HG02884 (cell line): ENCODE data around the gene PLD3.
A peak's percentile ranks its signal among the peaks of the same experiment; 100 is the strongest.
"Not testable (repeated sequence)": the region's sequence is repeated elsewhere in the genome, so short reads cannot be mapped to it uniquely, and the experiment has no call there.

ENCODE experiments used
- ATAC-seq: cut with Tn5 transposase; IDR thresholded peaks from one replicate; pipeline ENCODE4 v1.9.1; 2021; ENCODE audit warnings: mild to moderate bottlenecking, moderate library complexity; ENCODE audit not compliant: unreplicated experiment

Gene PLD3

DNA sequence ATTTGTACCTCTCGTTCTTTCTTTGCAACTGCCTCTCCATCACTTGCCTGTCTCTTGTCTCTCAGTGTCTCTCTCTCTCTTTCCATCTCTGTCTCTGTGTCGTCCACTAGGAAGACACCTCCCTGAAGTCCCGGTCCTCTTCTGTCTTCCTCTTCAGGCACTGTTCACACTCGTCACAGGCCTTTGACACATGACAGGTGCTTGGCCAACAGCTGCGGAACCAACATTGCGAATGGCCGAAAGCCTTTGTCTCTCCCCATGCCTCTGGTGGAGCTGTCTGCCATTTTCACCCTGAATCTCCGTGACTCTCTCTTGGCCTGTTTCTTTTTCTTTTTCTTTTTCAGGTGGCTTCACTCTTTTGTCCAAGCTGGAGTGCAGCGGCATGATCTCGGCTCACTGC, 38.7 kb downstream of the PLD3 start:
- ATAC-seq, result no peak

DNA sequence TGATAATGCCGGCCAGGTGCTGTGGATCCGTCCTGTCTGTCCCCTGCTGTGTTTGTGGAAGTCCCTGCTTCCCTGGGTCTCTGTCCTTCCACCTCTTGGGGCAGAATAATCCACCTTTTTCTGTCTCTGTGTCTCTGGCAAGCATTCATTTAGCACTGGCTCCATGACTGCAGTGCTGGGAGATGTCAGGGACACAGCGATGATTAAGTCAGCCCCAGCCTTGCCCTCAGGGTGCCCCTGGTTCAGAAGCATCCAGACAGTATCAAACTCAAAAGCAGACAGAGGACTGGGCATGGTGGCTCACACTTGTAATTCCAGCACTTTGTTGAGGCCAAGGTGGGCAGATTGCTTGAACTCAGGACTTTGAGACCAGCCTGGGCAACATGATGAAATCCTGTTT, 40.0 kb downstream of the PLD3 start:
- no peak for ATAC-seq

DNA sequence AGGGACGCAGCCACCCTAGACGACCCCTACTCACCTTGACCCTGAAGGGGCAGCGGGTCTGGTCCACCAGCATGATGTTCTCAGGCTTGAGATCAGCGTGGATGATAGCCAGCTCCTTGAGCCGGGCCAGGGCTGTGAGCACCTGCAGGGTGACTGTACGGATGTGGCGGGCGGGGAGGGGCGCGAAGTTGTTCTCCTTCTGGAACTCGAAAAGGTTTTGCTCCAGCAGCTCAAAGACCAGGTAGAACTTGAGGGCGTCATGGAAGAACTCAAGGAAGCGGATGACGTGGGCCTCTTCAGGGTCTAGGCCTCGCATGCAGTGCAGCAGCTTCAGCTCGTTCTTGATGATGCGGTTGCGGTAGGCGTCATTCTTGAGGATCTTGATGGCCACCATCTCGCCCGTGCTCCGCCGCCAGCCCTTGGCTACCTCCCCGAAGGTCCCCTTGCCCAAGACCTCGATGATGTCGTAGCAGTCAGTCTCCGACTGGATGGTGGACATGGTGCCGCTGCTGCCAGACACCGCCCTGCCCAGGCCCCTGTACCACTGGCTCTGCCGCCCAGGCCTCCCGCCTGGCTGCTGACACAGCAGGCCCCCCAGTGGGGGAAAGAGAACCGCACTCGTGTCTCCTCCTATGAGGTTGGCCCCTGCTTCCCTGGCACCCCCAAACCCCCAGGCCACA, 41.0 kb downstream of the PLD3 start:
- ATAC-seq, result no peak

DNA sequence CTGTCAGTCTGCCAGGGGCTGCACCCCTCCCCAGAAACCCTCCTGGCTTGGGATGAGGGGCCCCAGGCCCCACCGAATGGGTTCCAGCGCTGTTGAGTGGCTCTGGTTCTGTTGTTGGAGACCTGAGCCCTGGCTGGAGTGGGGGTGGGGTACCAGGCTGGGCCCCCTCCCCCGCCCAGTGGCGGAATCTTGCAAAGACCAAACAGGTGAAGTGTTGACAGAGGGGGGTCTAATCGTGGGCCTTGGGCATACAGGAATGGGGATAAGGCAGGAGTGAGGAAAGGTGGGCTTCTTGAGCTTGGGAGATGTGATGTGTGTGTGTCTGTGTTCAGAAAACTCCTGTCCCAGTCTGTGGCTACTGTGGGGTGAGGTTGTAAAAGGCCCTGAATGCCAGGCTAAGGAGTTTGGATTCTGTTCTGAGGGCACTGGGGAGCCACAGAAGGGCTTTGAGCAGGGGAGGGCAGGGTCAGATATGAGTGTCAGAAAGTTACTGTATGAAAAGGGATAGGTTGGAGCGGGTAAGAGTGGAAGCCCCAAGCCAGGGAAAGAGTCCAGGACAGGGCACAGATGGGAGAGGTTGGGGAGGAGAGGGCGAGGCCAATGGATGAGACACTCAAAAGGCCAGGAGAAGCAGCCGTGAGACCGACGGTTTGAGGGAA, 41.7 kb downstream of the PLD3 start, which contains the start of gene HIPK4:
Gene HIPK4, minus strand, starts transcription at position 98 of the 659 bp plus-strand sequence. CDS start 279 bp downstream, outside the sequence.
- ATAC-seq, result no peak

DNA sequence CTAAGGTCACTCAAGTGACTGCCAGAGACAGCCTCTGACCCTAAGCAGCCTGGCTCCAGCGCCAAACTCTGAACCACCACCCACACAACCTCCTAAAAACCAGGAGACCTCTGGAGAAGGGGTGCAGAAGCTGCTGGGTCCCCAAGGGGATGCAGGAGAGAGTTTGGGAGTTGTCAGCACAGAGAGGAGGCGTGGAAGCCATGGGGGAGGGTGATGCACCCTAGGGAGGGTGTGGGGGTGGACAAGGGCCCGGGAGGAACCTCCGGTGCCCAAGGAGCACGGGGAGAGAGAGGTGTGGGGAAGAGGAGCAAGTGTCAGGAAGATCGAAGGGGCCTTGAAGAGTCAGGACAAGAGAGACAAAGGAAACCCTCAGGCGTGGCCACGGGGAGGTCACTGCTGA, 43.6 kb downstream of the PLD3 start:
- ATAC-seq, result no peak

DNA sequence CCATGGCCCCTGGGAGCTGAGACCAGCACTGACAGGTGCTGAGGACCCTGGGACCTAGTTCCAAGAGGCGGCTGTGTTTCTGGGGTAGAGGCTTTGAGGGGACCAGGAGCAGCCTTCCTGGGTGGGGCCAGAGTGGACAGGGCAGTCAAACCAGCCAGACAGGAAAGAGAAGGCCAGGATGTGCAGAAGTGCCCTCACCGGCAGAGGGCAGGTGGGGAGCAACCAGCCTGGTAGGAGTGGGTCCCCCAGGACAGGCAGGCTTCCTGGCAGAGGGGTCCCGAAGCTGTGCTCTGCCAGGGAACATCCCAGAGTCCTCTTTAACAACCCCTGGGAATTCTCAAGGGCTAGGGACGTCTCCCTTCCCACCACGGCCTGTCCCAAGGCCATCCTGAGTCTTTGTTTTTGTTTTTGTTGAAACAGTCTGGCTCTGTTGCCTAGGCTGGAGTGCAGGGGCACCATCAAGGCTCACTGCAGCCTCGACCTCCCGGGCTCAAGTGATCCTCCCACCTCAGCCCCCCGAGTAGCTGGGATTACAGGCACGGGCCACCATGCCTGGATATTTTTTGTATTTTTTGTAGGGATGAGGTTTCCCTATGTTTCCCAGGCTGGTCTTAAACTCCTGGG, 44.5 kb downstream of the PLD3 start:
- no peak for ATAC-seq

DNA sequence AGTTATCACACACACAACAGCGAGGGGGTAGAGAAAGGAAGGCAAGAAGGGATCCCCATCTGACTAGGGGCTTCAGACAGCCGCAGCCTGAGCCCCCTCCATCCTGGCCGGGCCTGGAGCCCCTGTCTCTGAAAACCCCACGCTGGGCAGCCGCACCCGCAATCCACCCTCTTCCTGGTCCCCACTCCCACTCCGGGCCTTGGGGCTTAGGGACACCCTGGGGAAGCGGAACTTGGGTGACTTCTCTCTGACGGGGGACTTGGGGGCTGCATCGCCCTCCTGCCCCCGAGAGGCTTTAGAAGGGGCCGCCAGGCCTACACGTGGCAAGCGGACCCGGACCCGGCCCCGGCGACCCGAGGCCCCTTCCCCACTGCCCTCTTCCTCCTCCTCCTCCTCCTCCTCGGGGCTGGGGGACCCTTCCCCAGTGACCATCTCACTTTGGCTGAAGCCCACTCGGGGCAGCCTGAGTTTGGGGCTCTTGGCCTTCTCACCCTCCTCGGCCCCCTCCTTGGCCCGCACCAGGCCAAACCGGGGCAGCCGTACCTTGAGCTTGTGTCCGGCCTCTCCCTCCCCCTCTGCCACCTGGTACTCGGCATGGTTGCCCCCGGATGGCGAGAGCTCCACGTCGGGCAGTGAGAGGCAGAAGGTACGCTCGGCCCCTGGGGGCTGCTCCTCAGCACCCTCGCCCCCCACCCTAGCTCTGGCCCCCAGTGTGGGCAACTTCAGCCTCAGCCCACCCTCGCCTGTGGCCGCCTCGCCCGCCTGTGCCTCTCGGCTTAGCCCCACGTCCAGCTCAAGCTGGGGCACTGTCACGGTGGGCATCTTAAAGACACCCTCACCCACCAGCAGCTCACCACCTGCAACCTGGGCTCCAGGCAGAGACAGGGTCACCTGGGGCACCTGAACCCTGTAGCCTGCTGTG, 45.7 kb downstream of the PLD3 start:
- no peak for ATAC-seq

DNA sequence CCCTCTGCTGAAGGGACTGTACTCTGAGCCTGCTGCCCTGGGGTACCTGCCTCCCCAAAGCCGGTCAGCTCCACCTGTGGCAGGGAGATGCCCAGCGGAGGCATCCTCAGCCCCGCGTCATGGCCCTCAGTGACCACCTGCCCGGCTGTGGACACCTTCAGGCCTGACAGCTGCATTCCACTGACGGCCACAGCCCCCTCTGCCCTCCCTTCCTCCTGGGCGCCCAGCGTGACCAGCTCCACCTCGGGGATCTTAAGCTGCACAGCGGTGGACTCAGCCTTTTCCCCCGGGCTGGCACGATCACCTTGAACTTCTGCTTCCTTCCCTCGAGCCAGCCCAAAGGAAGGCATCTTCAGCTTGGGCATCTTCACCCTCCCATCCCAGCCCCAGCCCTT, 46.3 kb downstream of the PLD3 start:
- ATAC-seq, result no peak

DNA sequence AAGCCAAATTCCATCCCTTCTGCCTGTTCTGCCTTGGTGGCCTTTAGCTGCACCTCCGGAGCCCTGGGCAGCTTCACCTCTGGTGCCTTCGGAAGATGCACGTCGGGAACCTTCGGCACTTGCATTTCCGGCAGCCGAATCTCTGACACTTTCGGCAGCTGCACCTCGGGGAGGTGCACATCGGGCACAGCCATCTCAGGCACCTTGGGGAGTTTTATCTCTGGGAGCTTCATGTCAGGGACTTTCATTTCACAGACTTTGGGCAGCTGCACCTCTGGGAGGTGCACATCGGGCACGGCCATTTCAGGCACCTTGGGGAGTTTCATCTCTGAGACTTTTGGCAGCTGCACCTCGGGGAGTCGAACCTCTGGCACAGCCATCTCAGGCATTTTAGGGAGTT, 47.5 kb downstream of the PLD3 start:
- ATAC-seq, result no peak

DNA sequence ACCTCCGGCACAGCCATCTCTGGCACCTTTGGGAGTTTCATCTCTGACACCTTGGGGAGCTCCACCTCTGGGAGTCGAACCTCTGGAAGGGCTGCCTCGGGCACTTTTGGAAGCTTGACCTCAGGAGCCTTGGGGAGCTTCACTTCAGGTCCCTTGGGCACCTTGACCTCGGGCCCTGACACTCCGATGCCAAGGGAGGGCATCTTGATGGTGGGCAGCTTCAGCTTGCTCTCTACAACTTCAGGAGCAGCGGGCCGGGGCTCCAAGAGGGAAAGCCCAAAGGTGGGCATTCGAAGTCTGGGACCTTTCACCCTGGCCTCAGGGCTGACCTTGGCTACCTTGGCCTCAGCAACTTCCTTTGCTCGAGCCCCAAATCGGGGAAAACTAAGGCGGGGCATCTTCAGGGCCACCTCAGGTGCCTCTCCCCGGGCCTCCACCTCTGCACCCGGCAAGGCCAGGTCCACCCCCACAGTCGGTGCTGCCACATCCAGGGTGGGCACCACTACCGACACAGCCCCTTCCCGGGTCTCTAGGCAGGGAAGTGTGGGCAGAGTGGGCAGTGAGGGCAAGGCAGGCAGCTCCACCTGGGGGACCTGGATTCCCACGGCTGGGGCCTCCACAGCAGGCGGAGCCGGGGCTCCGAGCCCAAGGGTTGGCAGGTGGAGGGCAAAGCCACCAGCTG, 48.5 kb downstream of the PLD3 start:
- ATAC-seq, result no peak

DNA sequence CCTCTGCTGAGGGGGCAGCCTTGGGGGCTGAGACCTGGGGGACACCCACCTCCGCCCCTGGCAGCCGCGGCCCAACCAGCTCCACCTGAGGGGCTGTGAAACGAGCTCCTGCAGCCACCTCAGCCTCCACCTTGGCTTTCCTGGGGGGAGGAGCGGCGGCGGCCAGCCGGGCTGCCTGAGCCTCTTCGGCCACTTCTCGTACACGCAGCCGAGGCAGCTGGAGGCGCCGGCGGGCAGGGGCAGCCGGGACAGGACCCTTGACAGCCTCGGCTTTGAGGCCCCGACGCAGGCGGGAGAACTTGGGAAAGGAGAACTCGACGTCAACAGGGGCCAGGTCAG, 49.0 kb downstream of the PLD3 start:
- no peak for ATAC-seq

DNA sequence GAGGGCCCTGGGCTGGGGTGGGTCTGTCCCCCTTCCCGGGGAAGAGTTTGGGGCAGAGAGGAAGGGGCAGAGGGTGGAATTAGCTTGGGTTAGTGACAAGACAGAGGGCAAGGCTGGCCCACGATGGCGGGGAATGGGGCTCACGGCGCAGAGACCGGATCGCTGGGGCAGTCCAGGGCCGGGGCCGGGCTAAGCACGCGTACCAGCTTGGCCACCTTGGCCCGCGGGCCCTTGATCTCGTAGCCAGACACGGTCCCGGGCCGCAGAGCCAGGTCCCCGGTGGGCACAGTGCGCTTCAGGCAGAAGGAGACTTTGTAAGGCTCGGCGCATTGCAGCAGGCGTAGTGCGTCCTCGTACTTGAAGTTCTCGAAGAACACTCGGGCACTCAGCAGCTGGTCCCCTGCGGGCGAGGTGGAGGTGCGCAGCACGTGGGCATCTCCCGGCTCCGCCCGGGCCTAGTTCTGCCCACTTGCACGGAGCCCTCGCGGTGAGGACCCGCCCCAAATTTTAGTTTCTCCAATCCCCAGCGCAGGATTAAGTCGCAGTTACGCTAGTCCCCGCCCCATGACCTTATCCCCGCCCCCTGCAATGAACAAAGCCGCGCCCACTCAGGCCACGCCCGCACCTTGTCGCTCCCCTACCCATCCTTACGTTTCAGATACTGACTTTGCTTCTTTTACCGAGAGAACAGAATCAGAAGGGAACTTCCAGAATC, 50.1 kb downstream of the PLD3 start:
- no peak for ATAC-seq

DNA sequence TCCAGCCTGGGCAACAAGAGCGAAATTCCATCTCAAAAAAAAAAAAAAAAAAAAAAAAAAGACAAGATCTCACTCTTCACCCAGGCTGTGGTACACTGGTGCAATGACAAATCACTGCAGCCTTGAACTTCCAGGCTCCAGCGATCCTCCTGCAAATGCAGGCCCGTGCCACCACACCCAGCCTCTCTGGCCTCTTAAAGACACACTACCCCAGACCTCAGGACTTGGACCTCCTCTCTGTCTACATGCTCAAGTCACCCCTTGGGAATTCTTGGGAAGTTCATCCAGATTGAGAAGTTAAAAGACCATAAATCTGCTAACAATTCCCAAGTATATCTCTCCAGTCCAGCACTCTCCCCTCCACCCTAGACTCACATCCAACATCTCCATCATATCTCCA, 52.1 kb downstream of the PLD3 start:
- no peak for ATAC-seq

DNA sequence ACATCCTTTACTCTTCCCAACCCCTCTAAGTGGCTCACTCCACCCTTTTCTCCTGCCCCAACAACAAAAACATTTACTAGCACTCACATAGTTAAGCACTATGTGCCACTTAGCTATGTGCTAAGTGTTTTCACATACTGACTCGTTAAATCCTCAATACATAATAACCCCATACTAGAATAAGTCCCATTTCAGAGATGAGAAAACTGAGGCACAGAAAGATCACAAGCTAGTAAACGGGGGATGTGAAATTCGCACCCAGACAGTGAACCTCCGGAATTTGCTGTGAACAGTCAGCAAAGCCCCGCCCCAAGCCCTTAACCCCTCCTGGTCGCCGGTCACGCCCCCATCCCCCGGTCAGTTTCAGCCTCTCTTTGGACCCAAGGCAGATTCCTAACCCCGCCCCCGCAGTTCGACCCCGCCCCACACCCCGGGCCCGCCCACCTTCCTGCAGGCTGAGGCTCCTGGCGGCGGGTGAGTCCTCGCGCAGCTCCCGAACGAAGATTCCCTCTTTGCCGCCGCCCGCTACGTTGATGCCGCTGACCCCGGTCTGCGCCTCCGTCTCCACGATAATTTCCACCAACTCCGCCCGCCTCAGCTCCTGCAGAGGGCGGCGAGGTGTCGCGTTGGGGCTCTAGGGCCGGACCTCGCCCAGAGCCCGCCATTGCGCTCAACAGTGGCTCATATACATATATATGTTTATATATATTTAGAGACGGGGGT, 54.9 kb downstream of the PLD3 start:
- peak; percentile 46 for ATAC-seq

DNA sequence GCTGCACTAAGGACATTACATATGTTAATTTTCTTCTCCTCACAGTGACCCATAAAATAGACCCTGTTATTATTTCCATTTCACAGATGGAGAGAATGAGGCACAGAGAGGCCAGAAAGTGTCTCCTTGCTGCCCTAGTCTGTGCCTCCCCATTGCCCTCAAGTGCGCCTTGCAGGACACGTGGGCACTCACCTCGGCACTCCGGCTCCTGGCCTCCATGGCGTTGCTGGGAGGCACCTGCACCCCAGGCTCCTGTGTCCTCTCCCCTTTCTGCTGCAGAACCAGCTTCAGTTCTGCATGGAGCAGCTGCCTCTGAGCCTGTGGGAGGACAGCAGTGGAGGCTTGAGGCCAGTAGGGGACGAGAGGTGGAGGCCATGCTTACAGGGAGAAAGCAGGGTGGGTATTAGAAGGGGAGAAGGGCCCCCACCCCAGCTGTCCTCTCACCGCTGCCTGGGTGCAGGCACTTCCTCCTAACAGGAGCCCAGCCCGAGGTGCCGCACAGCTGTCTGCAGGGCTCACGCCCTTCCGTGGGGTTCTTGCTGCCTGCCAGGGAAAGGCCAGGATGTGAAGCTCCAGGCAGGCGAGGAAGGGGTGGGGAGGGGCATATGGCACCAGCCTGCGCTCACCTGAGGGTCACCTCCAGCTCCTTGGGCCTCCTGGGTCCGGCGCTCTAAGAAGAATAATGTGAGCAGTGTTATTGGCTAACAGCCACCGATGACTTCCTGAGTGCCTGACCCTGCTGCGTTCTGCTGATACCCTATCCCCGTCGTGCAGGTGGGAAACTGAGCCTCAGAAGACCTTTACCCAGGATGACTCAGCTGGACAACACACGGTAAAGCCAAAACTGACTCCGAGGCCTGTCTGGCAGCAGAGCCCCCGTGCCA, 59.5 kb downstream of the PLD3 start:
- ATAC-seq, result no peak

DNA sequence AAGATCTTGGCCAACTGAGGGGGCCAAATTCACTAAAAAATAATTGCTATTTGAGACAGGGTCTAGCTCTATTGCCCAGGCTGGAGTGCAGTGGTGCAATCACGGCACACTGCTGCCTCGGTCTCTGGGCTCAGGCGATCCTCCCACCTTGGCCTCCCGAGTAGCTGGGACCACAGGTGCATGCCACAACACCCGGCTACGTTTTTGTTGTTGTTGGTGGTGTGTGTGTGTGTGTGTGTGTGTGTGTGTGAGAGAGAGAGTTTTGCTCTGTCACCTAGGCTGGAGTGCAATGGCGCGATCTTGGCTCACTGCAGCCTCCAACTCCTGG, 60.1 kb downstream of the PLD3 start:
- not testable (repeated sequence) for ATAC-seq

DNA sequence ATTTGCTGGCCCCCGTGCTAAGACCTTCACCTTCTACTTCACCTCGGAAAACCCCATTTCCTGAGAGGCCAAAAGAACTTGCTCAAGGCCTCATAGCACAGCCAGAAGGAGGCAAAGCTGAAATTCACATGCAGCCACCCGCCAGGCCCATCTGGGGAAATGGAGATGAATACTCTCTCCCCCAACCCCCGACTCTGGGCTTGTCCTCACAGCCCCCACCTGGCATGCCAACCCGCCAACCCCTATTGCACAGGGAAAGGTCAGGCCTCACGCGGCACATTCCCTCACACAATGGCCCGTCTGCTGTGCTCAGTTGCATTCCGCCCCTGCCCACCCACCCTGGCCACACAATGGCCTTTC, 61.5 kb downstream of the PLD3 start:
- no peak for ATAC-seq

DNA sequence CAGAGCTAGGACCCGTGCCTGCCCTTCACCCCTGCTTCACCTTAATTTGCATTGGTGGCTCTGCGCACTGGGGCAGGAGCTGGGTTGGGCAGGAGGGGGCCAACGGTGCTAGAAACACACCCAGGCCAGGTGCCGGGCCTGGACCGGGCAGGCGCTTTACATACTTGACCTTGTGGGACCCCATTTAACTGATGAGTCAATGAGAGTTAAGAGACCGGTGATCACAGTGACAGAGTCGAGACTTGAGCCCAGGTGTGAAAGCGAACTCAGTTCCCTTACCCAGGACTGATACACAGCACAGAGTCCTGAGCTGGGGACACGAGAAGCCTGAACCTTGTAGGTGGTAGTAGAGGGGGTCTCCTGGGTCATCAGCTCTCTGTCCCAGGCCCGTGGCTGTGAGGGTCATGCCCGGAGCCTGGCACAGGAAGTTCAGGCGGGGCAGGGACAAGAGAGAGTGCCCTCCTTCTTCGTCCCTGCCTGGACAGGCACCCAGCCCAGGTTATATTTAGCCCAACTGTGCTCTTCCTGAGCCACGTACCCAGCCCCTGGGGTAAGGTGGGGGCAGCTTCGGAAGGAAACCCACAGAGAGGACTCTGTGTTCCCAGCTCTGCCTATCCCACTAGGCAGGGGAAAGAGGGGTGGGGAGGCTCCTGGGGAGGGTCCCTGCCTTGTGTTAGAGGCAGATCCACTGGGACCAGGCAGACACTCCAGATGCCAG, 62.8 kb downstream of the PLD3 start:
- ATAC-seq, result no peak
